ENCODE measurements around the gene MAP2K2.

- no peak for TF ChIP-seq CTCF (IDR thresholded peaks at IDR 0.05)
- no peak for TF ChIP-seq ATF2 (CRISPR knock-in tag; IDR thresholded peaks at IDR 0.05; ENCODE audit: borderline replicate concordance, low read depth)
- no peak for TF ChIP-seq ZNF263 (CRISPR knock-in tag; IDR thresholded peaks at IDR 0.05; ENCODE audit: low read depth)
- TF ChIP-seq NFYB (CRISPR knock-in tag; conservative IDR thresholded peaks at IDR 0.05; ENCODE audit: low read depth) = no peak
- no peak for TF ChIP-seq ZNF425 (CRISPR knock-in tag; conservative IDR thresholded peaks at IDR 0.05)
- no peak for TF ChIP-seq TCF7 (CRISPR knock-in tag; IDR thresholded peaks at IDR 0.05; ENCODE audit: low read depth)
- TF ChIP-seq NR2C2 (CRISPR knock-in tag; IDR thresholded peaks at IDR 0.05) = no peak
- TF ChIP-seq USF2 (CRISPR knock-in tag; IDR thresholded peaks at IDR 0.05) = no peak
- TF ChIP-seq NR3C1 (CRISPR knock-in tag; conservative IDR thresholded peaks at IDR 0.05; ENCODE audit: low read depth) = no peak
Observed at GRCh38 chr19:4061178-4061682, 62.7 kb downstream of the MAP2K2 start.
